ENCODE measurements around the gene CDH22.

CDH22 gene

GRCh38 chr20:46264391-46265266 lies 43.7 kb downstream of the CDH22 start:
- ChIA-PET POLR2A (ENCODE audit: low non-redundant PET) (interaction anchor here (0.6 kb wide), 1 partner anchor 1153 kb away, joined by 6 read pairs; no protein-coding TSS in a partner anchor), CTCF (interaction anchor here (0.5 to 1.1 kb wide), 7 partner anchors 10 to 278 kb away, joined by 3 to 6 read pairs (median 3); no protein-coding TSS in a partner anchor)

GRCh38 chr20:46261456-46262253 lies 46.6 kb downstream of the CDH22 start:
- DNase-seq (ENCODE audit: low spot score): no peak
- H3K27ac ChIP-seq: no peak overlapping the region
- ChIA-PET POLR2A (ENCODE audit: low non-redundant PET) (no interaction called here), CTCF (interaction anchor here (0.9 to 1.6 kb wide), 3 partner anchors 87 to 203 kb away, joined by 3 to 5 read pairs (median 4); no protein-coding TSS in a partner anchor)
- TF ChIP-seq CTCF (conservative IDR thresholded peaks at IDR 0.05; ENCODE audit: low read depth): no peak

More at GRCh38 chr20:46264391-46265266, 43.7 kb downstream of the CDH22 start:
- TF ChIP-seq CTCF (conservative IDR thresholded peaks at IDR 0.05; ENCODE audit: low read depth): no peak
- H3K27ac ChIP-seq: no peak overlapping the region
- no peak for DNase-seq (ENCODE audit: low spot score)

- H3K27ac ChIP-seq: peak overlapping the region; percentile 46
- ChIA-PET POLR2A (ENCODE audit: low non-redundant PET) (no interaction called here), CTCF (interaction anchor here (0.9 to 1.6 kb wide), 3 partner anchors 88 to 203 kb away, joined by 3 to 5 read pairs (median 4); no protein-coding TSS in a partner anchor)
- no peak for DNase-seq (ENCODE audit: low spot score)
- no peak for TF ChIP-seq CTCF (conservative IDR thresholded peaks at IDR 0.05; ENCODE audit: low read depth)
Measured at GRCh38 chr20:46260936-46261454, 47.3 kb downstream of the CDH22 start.

GRCh38 chr20:46260480-46260879 lies 47.8 kb downstream of the CDH22 start:
- CTCF ChIA-PET: interaction anchor here (0.9 to 1.6 kb wide), 3 partner anchors 88 to 202 kb away, joined by 3 to 5 read pairs (median 4); no protein-coding TSS in a partner anchor
- peak; percentile 22 for DNase-seq (ENCODE audit: low spot score)
- TF ChIP-seq CTCF (conservative IDR thresholded peaks at IDR 0.05; ENCODE audit: low read depth): no peak
- POLR2A ChIA-PET (ENCODE audit: low non-redundant PET): no interaction called here
- peak overlapping the region; percentile 46 for H3K27ac ChIP-seq

GRCh38 chr20:46259260-46259859 lies 48.9 kb downstream of the CDH22 start:
- TF ChIP-seq CTCF (conservative IDR thresholded peaks at IDR 0.05; ENCODE audit: low read depth): no peak
- ChIA-PET CTCF (interaction anchor here (0.6 kb wide), 1 partner anchor 223 kb away, joined by 3 read pairs; no protein-coding TSS in a partner anchor), POLR2A (ENCODE audit: low non-redundant PET) (no interaction called here)
- no peak overlapping the region for H3K27ac ChIP-seq
- DNase-seq (ENCODE audit: low spot score): no peak
